Smooth muscle cell (in vitro differentiated cells): Measurements from ENCODE around the gene FNDC3B. TPM values are rescaled to one million over a fixed set of nuclear protein-coding genes. Genes with fewer than 3 reads are reported as not detected.
A peak's percentile ranks its signal among the peaks of the same experiment; 100 is the strongest.

ENCODE experiments used
- DNase-seq: peaks from one replicate; lab custom pipeline; 2025; ENCODE audit not compliant: unreplicated experiment; lab: John Stamatoyannopoulos, UW
- H2AFZ ChIP-seq: fragments of 200-600 bp; sonication (generic); 2 replicates; pipeline ENCODE4 v1.6.0; 2016; ENCODE audit warnings: antibody characterized with exemption, low read depth, mild to moderate bottlenecking
- H3F3A ChIP-seq: fragments of 200-600 bp; sonication (generic); 2 replicates; pipeline ENCODE4 v1.6.0; 2017; ENCODE audit warnings: antibody characterized with exemption, low read depth
- H3K27ac ChIP-seq: fragments of 200-600 bp; sonication (generic); 2 replicates; pipeline ENCODE4 v1.5.1; 2016; ENCODE audit warnings: low read depth, mild to moderate bottlenecking
- H3K27me3 ChIP-seq: fragments of 200-600 bp; sonication (generic); 2 replicates; pipeline ENCODE4 v1.6.1; 2016; ENCODE audit warnings: low read depth, mild to moderate bottlenecking
- H3K36me3 ChIP-seq: fragments of 200-600 bp; sonication (generic); 2 replicates; pipeline ENCODE4 v1.5.1; 2016; ENCODE audit warnings: low read depth
- H3K4me1 ChIP-seq: fragments of 200-600 bp; sonication (generic); 2 replicates; pipeline ENCODE4 v1.5.1; 2016; ENCODE audit warnings: low read depth
- H3K4me2 ChIP-seq: fragments of 200-600 bp; sonication (generic); 2 replicates; pipeline ENCODE4 v1.6.0; 2016; ENCODE audit warnings: mild to moderate bottlenecking
- H3K4me3 ChIP-seq: fragments of 200-600 bp; sonication (generic); 2 replicates; pipeline ENCODE4 v1.5.1; 2016; ENCODE audit warnings: mild to moderate bottlenecking
- H3K79me2 ChIP-seq: fragments of 200-600 bp; sonication (generic); 2 replicates; pipeline ENCODE4 v1.6.0; 2016; ENCODE audit warnings: low read depth, mild to moderate bottlenecking
- H3K9ac ChIP-seq: fragments of 200-600 bp; sonication (generic); 2 replicates; pipeline ENCODE4 v1.6.0; 2016; ENCODE audit warnings: low read depth
- H3K9me3 ChIP-seq: fragments of 200-600 bp; sonication (generic); replicated peaks from 2 replicates; pipeline ENCODE4 v1.5.1; 2016; ENCODE audit warnings: low read depth
- H4K20me1 ChIP-seq: fragments of 200-600 bp; sonication (generic); 2 replicates; pipeline ENCODE4 v1.6.0; 2016; ENCODE audit warnings: low read depth
- CTCF ChIP-seq: fragments of 200-600 bp; sonication (generic); IDR thresholded peaks from 2 replicates; pipeline ENCODE4 v1.5.1; 2017; ENCODE audit warnings: borderline replicate concordance, mild to moderate bottlenecking, antibody characterized with exemption; ENCODE audit not compliant: insufficient read depth, poor library complexity, severe bottlenecking
- WGBS: methylation state at CpG from one replicate; pipeline ENCODE4 v1.1.7; 2016; ENCODE audit warnings: low lambda C conversion rate; 5-methylcytosine and 5-hydroxymethylcytosine counted together
- polyA plus RNA-seq: library from polyadenylated mRNA; unstranded; fragments of >200 nt; fragmentation: Nextera tagmentation; extraction: Ambion mirVana; gene quantifications from 2 replicates; pipeline ENCODE4 v1.2.1, GENCODE V29; 2016
- total RNA-seq: library from RNA; depleted of rRNA; stranded (reverse); fragments of >200 nt; gene quantifications from 2 replicates; pipeline ENCODE4 v1.2.3, GENCODE V29; 2014

FNDC3B gene
- total and polyA plus RNA-seq, 2 experiments from 2014 or later = 149 to 294 TPM

GRCh38 chr3:172334671-172335207 lies 295.4 kb downstream of the FNDC3B start:
- Histone ChIP-seq H3K4me2 (no peak overlapping the region), H3K27ac (peak overlapping the region; percentile 29), H3K36me3 (peaks cover 10% of the 10 kb centered on the region)

GRCh38 chr3:172339892-172340291 lies 300.5 kb downstream of the FNDC3B start:
- 85% methylated on average over 8 of the region's 8 CpGs for WGBS
- H2AFZ ChIP-seq = no peak overlapping the region
- no peaks in the 10 kb centered on the region for H3K4me1 ChIP-seq
- no peak for TF ChIP-seq CTCF
- peaks cover 42% of the 10 kb centered on the region for H3K79me2 ChIP-seq
- H3F3A ChIP-seq = peaks cover 35% of the 10 kb centered on the region
- no peaks in the 10 kb centered on the region for H3K27me3 ChIP-seq
- H3K36me3 ChIP-seq = peaks cover 38% of the 10 kb centered on the region
- peaks cover 67% of the 10 kb centered on the region for H4K20me1 ChIP-seq
- H3K4me2 ChIP-seq = no peak overlapping the region
- H3K4me3 ChIP-seq = no peak overlapping the region
- no peaks in the 10 kb centered on the region for H3K9me3 ChIP-seq
- no peak overlapping the region for H3K9ac ChIP-seq
- H3K27ac ChIP-seq = peak overlapping the region; percentile 91
- no peak for DNase-seq

More at GRCh38 chr3:172334671-172335207, 295.4 kb downstream of the FNDC3B start:
- 78% methylated on average over 7 of the region's 7 CpGs for WGBS
- no peaks in the 10 kb centered on the region for H3K9me3 ChIP-seq
- peaks cover 75% of the 10 kb centered on the region for H4K20me1 ChIP-seq
- no peak for DNase-seq
- H3K79me2 ChIP-seq = peaks cover 41% of the 10 kb centered on the region
- H2AFZ ChIP-seq = no peak overlapping the region
- no peaks in the 10 kb centered on the region for H3K4me1 ChIP-seq
- peaks cover 32% of the 10 kb centered on the region for H3F3A ChIP-seq
- no peak overlapping the region for H3K9ac ChIP-seq
- H3K27me3 ChIP-seq = no peaks in the 10 kb centered on the region
- no peak overlapping the region for H3K4me3 ChIP-seq
- TF ChIP-seq CTCF = no peak

DNA sequence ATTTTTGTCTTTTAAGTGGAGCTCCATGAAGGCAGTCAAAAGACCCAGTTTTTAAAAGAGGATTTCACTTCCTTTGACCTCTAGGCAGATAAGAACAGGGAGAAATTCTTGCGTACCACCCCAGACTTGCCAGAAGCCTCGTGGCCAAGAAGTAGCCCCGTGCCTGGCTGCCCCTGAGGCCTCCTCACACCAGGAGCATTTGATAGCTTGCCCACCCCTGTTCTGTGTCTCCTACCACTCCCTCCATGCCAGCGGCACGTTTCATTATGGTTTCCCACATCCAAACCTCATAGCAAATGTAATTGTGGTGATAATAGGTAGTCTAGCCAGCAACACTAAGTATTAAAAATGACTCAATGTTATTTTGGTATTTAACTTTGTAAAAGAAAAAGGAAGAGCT lies 301.2 kb downstream of the FNDC3B start:
- TF ChIP-seq CTCF = no peak
- Histone ChIP-seq H3K9ac (no peak overlapping the region), H3K27ac (peak overlapping the region; percentile 91), H3K4me2 (no peak overlapping the region), H4K20me1 (peaks cover 68% of the 10 kb centered on the region), H2AFZ (no peak overlapping the region), H3K4me3 (no peak overlapping the region), H3K9me3 (no peaks in the 10 kb centered on the region), H3F3A (peaks cover 36% of the 10 kb centered on the region), H3K4me1 (no peaks in the 10 kb centered on the region), H3K36me3 (peaks cover 35% of the 10 kb centered on the region), H3K27me3 (no peaks in the 10 kb centered on the region), H3K79me2 (peaks cover 36% of the 10 kb centered on the region)
- WGBS = 71% methylated on average over 5 of the region's 5 CpGs
- no peak for DNase-seq

- no peak overlapping the region for H3K4me2 ChIP-seq
- DNase-seq = no peak
- H3K9me3 ChIP-seq = no peaks in the 10 kb centered on the region
- H3F3A ChIP-seq = peaks cover 43% of the 10 kb centered on the region
- peaks cover 31% of the 10 kb centered on the region for H3K79me2 ChIP-seq
- peaks cover 39% of the 10 kb centered on the region for H3K36me3 ChIP-seq
- WGBS = 79% methylated on average over 4 of the region's 4 CpGs
- no peak overlapping the region for H2AFZ ChIP-seq
- H3K9ac ChIP-seq = no peak overlapping the region
- H3K4me1 ChIP-seq = no peaks in the 10 kb centered on the region
- no peaks in the 10 kb centered on the region for H3K27me3 ChIP-seq
- no peak overlapping the region for H3K4me3 ChIP-seq
- TF ChIP-seq CTCF = peak; percentile 50
- H4K20me1 ChIP-seq = peaks cover 64% of the 10 kb centered on the region
- peak overlapping the region; percentile 5 for H3K27ac ChIP-seq
Observed at GRCh38 chr3:172341482-172342059, 302.2 kb downstream of the FNDC3B start.
